Measurements from ENCODE around the gene MYEOV. TPM values are rescaled to one million over a fixed set of nuclear protein-coding genes. Genes with fewer than 3 reads are reported as not detected.

MYEOV gene
- total and polyA plus RNA-seq, 2 of the 8 experiments (the other 6 are each of a cell fraction or from before 2014, with no cell fraction given), result 0.44 to 0.67 TPM

- Histone ChIP-seq H4K5ac (ENCODE audit: insufficient read length, low read depth, low read length) (no peak overlapping the region), H4K20me1 (replicated peaks in 1 of 2; ENCODE audit: control insufficient read depth in 1 of 2, insufficient read depth in 2 of 2, low read length in 2 of 2) (peaks cover 0 to 7% of the 10 kb centered on the region in 2 experiments), H3K14ac (ENCODE audit: insufficient read length) (no peak overlapping the region), H2BK20ac (ENCODE audit: low read length) (no peak overlapping the region), H3K18ac (ENCODE audit: extremely low read depth, low read length) (no peak overlapping the region), H3K56ac (replicated peaks; ENCODE audit: insufficient read length, low read depth, low read length) (no peak overlapping the region), H2BK5ac (ENCODE audit: low read depth, low read length) (no peak overlapping the region), H3K23me2 (ENCODE audit: low read depth, low read length) (peaks cover 7% of the 10 kb centered on the region; the same call in 1 of the 2 replicates), H3K79me2 (ENCODE audit: control insufficient read depth in 1 of 2, insufficient read depth in 2 of 2, low read length in 2 of 2) (no peaks in the 10 kb centered on the region), H3K4ac (replicated peaks; ENCODE audit: insufficient read length, low read depth, low read length) (no peak overlapping the region), H3K27ac (ENCODE audit: low read depth, low read length) (no peak overlapping the region), H3K4me3 (ENCODE audit: extremely low read depth in 1 of 4, insufficient read depth in 2 of 4, low read depth in 3 of 4, low read length in 4 of 4) (no peak overlapping the region), H3K27me3 (replicated peaks in 1 of 4; ENCODE audit: control insufficient read depth in 3 of 4, extremely low read depth in 1 of 4, insufficient read depth in 3 of 4, low read length in 3 of 4) (no peaks in the 10 kb centered on the region; a peak in 1 of 7 replicates), H2AK5ac (ENCODE audit: low read depth, low read length) (no peak overlapping the region), H3K36me3 (ENCODE audit: control insufficient read depth in 2 of 4, insufficient read depth in 4 of 4, low read length in 3 of 4) (no peaks in the 10 kb centered on the region), H2BK120ac (replicated peaks; ENCODE audit: low read depth, low read length) (no peak overlapping the region), H3K4me2 (ENCODE audit: insufficient read depth in 1 of 2, low read depth in 2 of 2, low read length in 2 of 2) (no peak overlapping the region), H3K23ac (ENCODE audit: insufficient read length) (no peak overlapping the region), H3K79me1 (ENCODE audit: low read depth, low read length) (no peaks in the 10 kb centered on the region), H2BK15ac (ENCODE audit: low read length) (no peak overlapping the region), H3K9ac (replicated peaks in 1 of 4; ENCODE audit: extremely low read depth in 1 of 4, low read depth in 3 of 4, low read length in 3 of 4) (no peak overlapping the region), H4K91ac (replicated peaks; ENCODE audit: insufficient read length, low read length) (no peak overlapping the region), H2BK12ac (ENCODE audit: low read depth, low read length) (peak overlapping the region; percentile 50; the same call in 1 of the 2 replicates), H3K4me1 (replicated peaks in 1 of 4; ENCODE audit: control insufficient read depth in 3 of 4, insufficient read depth in 4 of 4, low read length in 3 of 4) (peaks cover 0 to 2% (median under 1%) of the 10 kb centered on the region in 4 experiments; a peak in 2 of 7 replicates), H3K9me3 (ENCODE audit: insufficient read depth in 2 of 2, low read depth in 1 of 2, low read length in 1 of 2) (0 out of 4 replicates have a peak, but pooled peaks cover 0 to 2% of the 10 kb centered on the region in 2 experiments), H2AFZ (ENCODE audit: low read length) (no peak overlapping the region), H4K8ac (ENCODE audit: extremely low read depth, insufficient read depth, low read length) (no peak overlapping the region; the same call in 1 of the 2 replicates)
- FAIRE-seq, result no peak
- ChIA-PET POLR2A (ENCODE audit: partially characterized antibody) (interaction anchor here (1.5 to 2.9 kb wide), 3 partner anchors 342 to 351 kb away, joined by 3 to 8 read pairs (median 6); no protein-coding TSS in a partner anchor), CTCF (ENCODE audit: partially characterized antibody) (interaction anchor here (1.2 to 4.5 kb wide), 7 partner anchors 14 to 380 kb away, joined by 3 to 31 read pairs (median 4); no protein-coding TSS in a partner anchor)
- WGBS, 2 experiments (ENCODE audit: extremely low coverage in 1 of 2, insufficient coverage in 1 of 2, insufficient read length in 1 of 2, insufficient replicate concordance in 2 of 2, low coverage in 1 of 2, low lambda C conversion rate in 2 of 2, missing lambda C conversion rate in 1 of 2), result 91% methylated on average over 8 of the region's 8 CpGs; no CpG with 5 or more reads in 1 of the 2 experiments
- no peak for DNase-seq (ENCODE audit: low read depth in 1 of 2, low spot score in 2 of 2)
- TF ChIP-seq SP4 (IDR thresholded peaks at IDR 0.05; ENCODE audit: low read length), result no peak
- TF ChIP-seq CTCF (IDR thresholded peaks at IDR 0.05; ENCODE audit: control extremely low read depth in 1 of 3, insufficient read depth in 1 of 3, low read depth in 1 of 3, low read length in 3 of 3), result no peak
- no peak for TF ChIP-seq BCL11A (IDR thresholded peaks at IDR 0.05; ENCODE audit: low read depth in 2 of 2, low read length in 2 of 2)
- TF ChIP-seq PHF8 (conservative IDR thresholded peaks at IDR 0.05; ENCODE audit: low read depth, low read length), result no peak
- no peak for TF ChIP-seq SP2 (IDR thresholded peaks at IDR 0.05; ENCODE audit: low read length)
- no peak for TF ChIP-seq SIN3A (conservative IDR thresholded peaks at IDR 0.05 in 1 of 2, IDR thresholded peaks at IDR 0.05 in 1 of 2; ENCODE audit: low read depth in 1 of 2, low read length in 2 of 2)
- TF ChIP-seq TAF1 (IDR thresholded peaks at IDR 0.05; ENCODE audit: low read depth, low read length), result no peak
- TF ChIP-seq CREB1 (IDR thresholded peaks at IDR 0.05), result no peak
- TF ChIP-seq RFX5 (IDR thresholded peaks at IDR 0.05; ENCODE audit: borderline replicate concordance, low read depth, low read length), result no peak
- no peak for TF ChIP-seq GTF2F1 (IDR thresholded peaks at IDR 0.05; ENCODE audit: borderline replicate concordance, low read depth, low read length)
These were observed 670 bp downstream of the MYEOV start for GRCh38 chr11:69294571-69295078.

All from H1 (cell line).